B cell (primary cell): ENCODE results near the gene NAMPT. TPM values are rescaled to one million over a fixed set of nuclear protein-coding genes. Genes with fewer than 3 reads are reported as not detected.

ENCODE experiments used
- ATAC-seq: fragments of 200-7000 bp; cut with Tn5 transposase; one replicate; pipeline ENCODE4 v1.10.0; 2021; ENCODE audit warnings: low read depth, mild to moderate bottlenecking, moderate number of reproducible peaks, moderate library complexity
- CTCF ChIA-PET: fragments of 350-600 bp; sonication (Branson Sonifier 250); formaldehyde crosslinking; loops from one replicate; lab custom pipeline; 2021; ENCODE audit warnings: antibody characterized with exemption, inconsistent platforms; lab: Charles Lee
- POLR2A ChIA-PET: fragments of 350-600 bp; sonication (Branson Sonifier 250); formaldehyde crosslinking; loops from one replicate; lab custom pipeline; 2021; ENCODE audit warnings: antibody characterized with exemption; lab: Charles Lee
- DNase-seq: peaks from one replicate; pipeline ENCODE4 v3.0.0; 2013
- H2AFZ ChIP-seq: 2 replicates; pipeline ENCODE4 v1.6.1; 2012; ENCODE audit warnings: mild to moderate bottlenecking, low read depth, low read length; ENCODE audit not compliant: insufficient read depth, poor library complexity, severe bottlenecking
- H3K27ac ChIP-seq, 2 donors: 1 replicate in 1 of 2; 2 replicates in 1 of 2; pipeline ENCODE4 v1.5.1; 2012 to 2013; ENCODE audit warnings: low read length in 2 of 2, mild to moderate bottlenecking in 2 of 2, moderate library complexity in 1 of 2
- H3K27me3 ChIP-seq, 4 experiments: fragments of 200-600 bp in 1 of 4; sonication (generic) in 1 of 4; replicated peaks in 1 of 4; 1 replicate in 2 of 4; 2 replicates in 2 of 4; pipeline versions ENCODE4 v1.6.1 to v1.7.0; 2013 to 2016; ENCODE audit warnings: low read length in 3 of 4, mild to moderate bottlenecking in 2 of 4, mixed read lengths in 1 of 4, moderate library complexity in 1 of 4; ENCODE audit not compliant: insufficient read depth in 4 of 4, control insufficient read depth in 3 of 4; ENCODE audit errors: control extremely low read depth in 1 of 4
- H3K36me3 ChIP-seq, 2 experiments: replicated peaks in 1 of 2; 1 replicate in 1 of 2; 2 replicates in 1 of 2; pipeline versions ENCODE4 v1.6.1 to v1.7.1; 2013; ENCODE audit warnings: low read length in 1 of 2; ENCODE audit not compliant: insufficient read depth in 2 of 2, control insufficient read depth in 1 of 2; ENCODE audit errors: control extremely low read depth in 1 of 2, extremely low read depth in 1 of 2
- H3K4me1 ChIP-seq, 2 donors: fragments of 200-600 bp in 1 of 2; sonication (generic) in 1 of 2; 1 replicate in 1 of 2; 2 replicates in 1 of 2; pipeline versions ENCODE4 v1.5.1 to v1.6.1; 2013 to 2017; ENCODE audit warnings: low read length in 2 of 2; ENCODE audit not compliant: control insufficient read depth in 2 of 2, insufficient read depth in 2 of 2
- H3K4me2 ChIP-seq: replicated peaks from 2 replicates; pipeline ENCODE3; 2012; ENCODE audit warnings: mild to moderate bottlenecking, low read depth, low read length; ENCODE audit not compliant: poor library complexity, severe bottlenecking
- H3K4me3 ChIP-seq, 5 experiments: fragments of 200-600 bp in 1 of 5; sonication (generic) in 1 of 5; 1 replicate in 3 of 5; 2 replicates in 2 of 5; pipeline versions ENCODE4 v1.5.1 to v1.7.0; 2011 to 2016; ENCODE audit warnings: low read length in 4 of 5, mild to moderate bottlenecking in 4 of 5, low read depth in 2 of 5, control low read depth in 1 of 5, moderate library complexity in 1 of 5; ENCODE audit not compliant: insufficient read depth in 1 of 5; ENCODE audit errors: control extremely low read depth in 1 of 5, extremely low read depth in 1 of 5
- H3K79me2 ChIP-seq: fragments of 200-600 bp; sonication (generic); one replicate; pipeline ENCODE4 v1.6.0; 2016; ENCODE audit warnings: low read length; ENCODE audit not compliant: control insufficient read depth, insufficient read depth
- H3K9ac ChIP-seq: fragments of 200-600 bp; sonication (generic); 2 replicates; pipeline ENCODE4 v1.6.1; 2017; ENCODE audit warnings: mild to moderate bottlenecking, low read length, moderate library complexity
- H3K9me3 ChIP-seq, 3 donors: one replicate each; pipeline versions ENCODE4 v1.6.1 to v1.7.1; 2013; ENCODE audit warnings: low read length in 2 of 3; ENCODE audit not compliant: control insufficient read depth in 2 of 3, insufficient read depth in 1 of 3; ENCODE audit errors: control extremely low read depth in 1 of 3
- H4K20me1 ChIP-seq: 2 replicates; pipeline ENCODE4 v1.6.0; 2012; ENCODE audit warnings: mild to moderate bottlenecking, low read length; ENCODE audit not compliant: insufficient read depth, control insufficient read depth, poor library complexity, severe bottlenecking
- H3K27ac Mint-ChIP-seq: one replicate; pipeline ENCODE4 v1.8.0; 2021; ENCODE audit warnings: mixed read lengths
- H3K27me3 Mint-ChIP-seq: one replicate; pipeline ENCODE4 v1.8.0; 2021; ENCODE audit warnings: mixed read lengths
- H3K4me1 Mint-ChIP-seq: one replicate; pipeline ENCODE4 v1.8.0; 2021; ENCODE audit warnings: mixed read lengths
- H3K4me3 Mint-ChIP-seq: one replicate; pipeline ENCODE4 v1.8.0; 2021; ENCODE audit warnings: mixed read lengths
- H3K9me3 Mint-ChIP-seq: one replicate; pipeline ENCODE4 v1.8.0; 2022; ENCODE audit warnings: mixed read lengths; ENCODE audit not compliant: insufficient read depth
- EZH2 ChIP-seq: IDR thresholded peaks from 2 replicates; pipeline ENCODE4 v1.6.1; 2012; ENCODE audit warnings: borderline replicate concordance, low read depth, mild to moderate bottlenecking, moderate library complexity, low read length; ENCODE audit not compliant: insufficient read depth, poor library complexity, severe bottlenecking
- WGBS: methylation state at CpG from one replicate; pipeline ENCODE4 v1.1.5; 2013; ENCODE audit warnings: missing lambda C conversion rate; ENCODE audit not compliant: insufficient coverage; 5-methylcytosine and 5-hydroxymethylcytosine counted together
- intact Hi-C: fragments of 100-400 bp; cut with micrococcal nuclease; formaldehyde crosslinking; loops from one replicate; pipeline ENCODE4 v1.10.0; 2022
- polyA plus RNA-seq: library from polyadenylated mRNA; depleted of rRNA; stranded (reverse); fragments of >200 nt; gene quantifications from 2 replicates; pipeline ENCODE4 v1.2.3, GENCODE V29; 2012
- total RNA-seq, 2 donors: library from RNA; stranded (reverse); fragments of 120-200 nt in 1 of 2; gene quantifications; 1 replicate in 1 of 2; 2 replicates in 1 of 2; pipeline versions ENCODE4 v1.2.3 to v1.2.4, GENCODE V29; 2013 to 2022
- TF ChIP-seq, protein P1 (sequence below): fragments of 200-600 bp; IDR thresholded peaks from one replicate; pipeline ENCODE4 v1.8.0; 2022; ENCODE audit warnings: antibody characterized with exemption, mild to moderate bottlenecking

NAMPT gene
- total and polyA plus RNA-seq, 2 donors (not counting 1 experiment from before 2014, with no cell fraction given): 11.6 to 48.8 TPM

- H3K27ac Mint-ChIP-seq: no peak overlapping the region
- peaks cover 25% of the 10 kb centered on the region for H3K27me3 Mint-ChIP-seq
Observed at GRCh38 chr7:106318482-106318881, 33.7 kb upstream of the NAMPT start.

GRCh38 chr7:106317971-106318370 is 33.2 kb upstream of the NAMPT start:
- H4K20me1 ChIP-seq: no peaks in the 10 kb centered on the region
- Mint-ChIP-seq H3K4me3 (no peak overlapping the region), H3K27me3 (peaks cover 25% of the 10 kb centered on the region), H3K27ac (no peak overlapping the region), H3K4me1 (peaks cover 14% of the 10 kb centered on the region), H3K9me3 (peaks cover 5% of the 10 kb centered on the region)
- WGBS: 89% methylated on average over 5 of the region's 5 CpGs
- peaks cover 0 to 7% (median 0%) of the 10 kb centered on the region in 3 donors for H3K9me3 ChIP-seq
- peaks cover 0 to 11% of the 10 kb centered on the region in 2 donors for H3K4me1 ChIP-seq
- no peak overlapping the region for H3K4me3 ChIP-seq
- TF ChIP-seq, protein P1, sequence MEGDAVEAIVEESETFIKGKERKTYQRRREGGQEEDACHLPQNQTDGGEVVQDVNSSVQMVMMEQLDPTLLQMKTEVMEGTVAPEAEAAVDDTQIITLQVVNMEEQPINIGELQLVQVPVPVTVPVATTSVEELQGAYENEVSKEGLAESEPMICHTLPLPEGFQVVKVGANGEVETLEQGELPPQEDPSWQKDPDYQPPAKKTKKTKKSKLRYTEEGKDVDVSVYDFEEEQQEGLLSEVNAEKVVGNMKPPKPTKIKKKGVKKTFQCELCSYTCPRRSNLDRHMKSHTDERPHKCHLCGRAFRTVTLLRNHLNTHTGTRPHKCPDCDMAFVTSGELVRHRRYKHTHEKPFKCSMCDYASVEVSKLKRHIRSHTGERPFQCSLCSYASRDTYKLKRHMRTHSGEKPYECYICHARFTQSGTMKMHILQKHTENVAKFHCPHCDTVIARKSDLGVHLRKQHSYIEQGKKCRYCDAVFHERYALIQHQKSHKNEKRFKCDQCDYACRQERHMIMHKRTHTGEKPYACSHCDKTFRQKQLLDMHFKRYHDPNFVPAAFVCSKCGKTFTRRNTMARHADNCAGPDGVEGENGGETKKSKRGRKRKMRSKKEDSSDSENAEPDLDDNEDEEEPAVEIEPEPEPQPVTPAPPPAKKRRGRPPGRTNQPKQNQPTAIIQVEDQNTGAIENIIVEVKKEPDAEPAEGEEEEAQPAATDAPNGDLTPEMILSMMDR: no peak
- TF ChIP-seq EZH2: no peak
- peaks cover 0 to 4% (median 0%) of the 10 kb centered on the region in 4 experiments for H3K27me3 ChIP-seq
- no peak overlapping the region for H3K27ac ChIP-seq
- CTCF ChIA-PET: no interaction called here
- ATAC-seq (no peak), DNase-seq (no peak)
- POLR2A ChIA-PET: no interaction called here
- intact Hi-C loops: no loop called here
- no peaks in the 10 kb centered on the region for H3K36me3 ChIP-seq
- no peak overlapping the region for H3K4me2 ChIP-seq
- no peak overlapping the region for H2AFZ ChIP-seq
- no peak overlapping the region for H3K9ac ChIP-seq
- no peaks in the 10 kb centered on the region for H3K79me2 ChIP-seq

More at GRCh38 chr7:106318482-106318881, 33.7 kb upstream of the NAMPT start:
- H3K4me1 Mint-ChIP-seq: peaks cover 9% of the 10 kb centered on the region
- no peaks in the 10 kb centered on the region for H4K20me1 ChIP-seq
- ATAC-seq: no peak
- POLR2A ChIA-PET: no interaction called here
- DNase-seq: no peak
- H3K79me2 ChIP-seq: no peaks in the 10 kb centered on the region
- TF ChIP-seq, protein P1: no peak
- no peak for TF ChIP-seq EZH2
- 76% methylated on average over 2 of the region's 2 CpGs for WGBS
- H3K4me2 ChIP-seq: no peak overlapping the region
- no peak overlapping the region for H3K9ac ChIP-seq
- H3K9me3 ChIP-seq: peaks cover 0 to 7% (median 0%) of the 10 kb centered on the region in 3 donors
- no peak overlapping the region for H3K27ac ChIP-seq
- intact Hi-C loops: no loop called here
- CTCF ChIA-PET: interaction anchor here (1.0 kb wide), 1 partner anchor 22 kb away, joined by 3 read pairs; no protein-coding TSS in a partner anchor
- H3K4me3 ChIP-seq: no peak overlapping the region
- peaks cover 0 to 6% of the 10 kb centered on the region in 2 donors for H3K4me1 ChIP-seq
- H3K36me3 ChIP-seq: no peaks in the 10 kb centered on the region
- peaks cover 5% of the 10 kb centered on the region for H3K9me3 Mint-ChIP-seq
- no peak overlapping the region for H2AFZ ChIP-seq
- H3K27me3 ChIP-seq: peaks cover 0 to 4% (median 0%) of the 10 kb centered on the region in 4 experiments
- no peak overlapping the region for H3K4me3 Mint-ChIP-seq
